ENCODE data around the gene SORCS3.

- TF ChIP-seq CHD1 (IDR thresholded peaks at IDR 0.05; ENCODE audit: low read depth, low read length): no peak
- no peak for TF ChIP-seq ZNF274 (IDR thresholded peaks at IDR 0.05; ENCODE audit: insufficient read depth, insufficient read length)
- no peak for TF ChIP-seq POLR2A (IDR thresholded peaks at IDR 0.05; ENCODE audit: low read depth, low read length)
- TF ChIP-seq CHD2 (IDR thresholded peaks at IDR 0.05; ENCODE audit: borderline replicate concordance, low read depth, low read length): no peak
- no peak for TF ChIP-seq POLR2AphosphoS5 (IDR thresholded peaks at IDR 0.05; ENCODE audit: low read length)
- no peak for TF ChIP-seq NFIC (IDR thresholded peaks at IDR 0.05; ENCODE audit: low read depth, low read length)
- no peak for TF ChIP-seq CREB1 (IDR thresholded peaks at IDR 0.05; ENCODE audit: low read depth)
- no peak for TF ChIP-seq ATF2 (IDR thresholded peaks at IDR 0.05; ENCODE audit: low read length)
- TF ChIP-seq, protein P1, sequence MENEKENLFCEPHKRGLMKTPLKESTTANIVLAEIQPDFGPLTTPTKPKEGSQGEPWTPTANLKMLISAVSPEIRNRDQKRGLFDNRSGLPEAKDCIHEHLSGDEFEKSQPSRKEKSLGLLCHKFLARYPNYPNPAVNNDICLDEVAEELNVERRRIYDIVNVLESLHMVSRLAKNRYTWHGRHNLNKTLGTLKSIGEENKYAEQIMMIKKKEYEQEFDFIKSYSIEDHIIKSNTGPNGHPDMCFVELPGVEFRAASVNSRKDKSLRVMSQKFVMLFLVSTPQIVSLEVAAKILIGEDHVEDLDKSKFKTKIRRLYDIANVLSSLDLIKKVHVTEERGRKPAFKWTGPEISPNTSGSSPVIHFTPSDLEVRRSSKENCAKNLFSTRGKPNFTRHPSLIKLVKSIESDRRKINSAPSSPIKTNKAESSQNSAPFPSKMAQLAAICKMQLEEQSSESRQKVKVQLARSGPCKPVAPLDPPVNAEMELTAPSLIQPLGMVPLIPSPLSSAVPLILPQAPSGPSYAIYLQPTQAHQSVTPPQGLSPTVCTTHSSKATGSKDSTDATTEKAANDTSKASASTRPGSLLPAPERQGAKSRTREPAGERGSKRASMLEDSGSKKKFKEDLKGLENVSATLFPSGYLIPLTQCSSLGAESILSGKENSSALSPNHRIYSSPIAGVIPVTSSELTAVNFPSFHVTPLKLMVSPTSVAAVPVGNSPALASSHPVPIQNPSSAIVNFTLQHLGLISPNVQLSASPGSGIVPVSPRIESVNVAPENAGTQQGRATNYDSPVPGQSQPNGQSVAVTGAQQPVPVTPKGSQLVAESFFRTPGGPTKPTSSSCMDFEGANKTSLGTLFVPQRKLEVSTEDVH (IDR thresholded peaks at IDR 0.05; ENCODE audit: low read depth, partially characterized antibody): no peak
- no peak for TF ChIP-seq ZNF622 (IDR thresholded peaks at IDR 0.05)
- no peak for TF ChIP-seq RELA (IDR thresholded peaks at IDR 0.05; ENCODE audit: borderline replicate concordance, partially characterized antibody)
- TF ChIP-seq CTCF (IDR thresholded peaks at IDR 0.05 in 2 of 3, conservative IDR thresholded peaks at IDR 0.05 in 1 of 3; ENCODE audit: control insufficient read depth in 2 of 3, extremely low read depth in 1 of 3, insufficient read depth in 1 of 3, low read depth in 3 of 3, low read length in 3 of 3): no peak
- no peak for TF ChIP-seq GABPA (IDR thresholded peaks at IDR 0.05; ENCODE audit: low read depth)
- no peak for TF ChIP-seq MEF2B (IDR thresholded peaks at IDR 0.05; ENCODE audit: partially characterized antibody, poor library complexity, severe bottlenecking)
These were observed 161.9 kb downstream of the SORCS3 start for GRCh38 chr10:104802941-104803340.

Measured in GM12878 (cell line).